Neural cell (in vitro differentiated cells): ENCODE data around the gene IL1R2. TPM values are rescaled to one million over a fixed set of nuclear protein-coding genes. Genes with fewer than 3 reads are reported as not detected.

ENCODE experiments used
- H2AFZ ChIP-seq: fragments of 200-600, 300-800 bp; sonication (generic), shearing (Covaris generic); 2 replicates; pipeline ENCODE4 v1.6.0; 2014; ENCODE audit warnings: low read depth, mild to moderate bottlenecking, antibody characterized with exemption, low read length, moderate library complexity
- H3F3A ChIP-seq: fragments of 200-600 bp; shearing (Covaris generic); 2 replicates; pipeline ENCODE4 v1.6.1; 2016; ENCODE audit warnings: mild to moderate bottlenecking, moderate library complexity, mixed read lengths, antibody characterized with exemption, low read length; ENCODE audit not compliant: insufficient read depth, poor library complexity, severe bottlenecking
- H3K27ac ChIP-seq: fragments of 200-600, 300-800 bp; sonication (generic), shearing (Covaris generic); 2 replicates; pipeline ENCODE4 v1.5.1; 2014; ENCODE audit warnings: mild to moderate bottlenecking, low read length, moderate library complexity
- H3K27me3 ChIP-seq: fragments of 300-800, 200-600 bp; sonication (generic), shearing (Covaris generic); 2 replicates; pipeline ENCODE4 v1.6.0; 2014; ENCODE audit warnings: mild to moderate bottlenecking, low read depth, low read length, moderate library complexity; ENCODE audit not compliant: insufficient read depth
- H3K36me3 ChIP-seq: fragments of 300-800, 200-600 bp; sonication (generic), shearing (Covaris generic); 2 replicates; pipeline ENCODE4 v1.5.1; 2014; ENCODE audit warnings: mild to moderate bottlenecking, antibody characterized with exemption, low read length, moderate library complexity; ENCODE audit not compliant: insufficient read depth
- H3K4me2 ChIP-seq: fragments of 300-800, 200-600 bp; sonication (generic), shearing (Covaris generic); 2 replicates; pipeline ENCODE4 v1.6.0; 2014; ENCODE audit warnings: mild to moderate bottlenecking, low read length
- H3K4me3 ChIP-seq: fragments of 300-800, 200-600 bp; sonication (generic), shearing (Covaris generic); 2 replicates; pipeline ENCODE4 v1.5.1; 2014; ENCODE audit warnings: mild to moderate bottlenecking, low read length, moderate library complexity
- H3K79me2 ChIP-seq: fragments of 200-600 bp; shearing (Covaris generic); replicated peaks from 2 replicates; pipeline ENCODE4 v1.6.0; 2014; ENCODE audit warnings: mild to moderate bottlenecking, low read length, moderate library complexity; ENCODE audit not compliant: insufficient read depth
- H3K9ac ChIP-seq: fragments of 300-800, 200-600 bp; sonication (generic), shearing (Covaris generic); 2 replicates; pipeline ENCODE4 v1.6.1; 2016; ENCODE audit warnings: mild to moderate bottlenecking, low read length, mixed read lengths
- H3K9me2 ChIP-seq: fragments of 200-600 bp; shearing (Covaris generic); 2 replicates; pipeline ENCODE4 v1.6.1; 2016; ENCODE audit warnings: mild to moderate bottlenecking, low read length, mixed read lengths; ENCODE audit not compliant: insufficient read depth
- H3K9me3 ChIP-seq: fragments of 200-600, 300-800 bp; sonication (generic), shearing (Covaris generic); 2 replicates; pipeline ENCODE4 v1.6.1; 2016; ENCODE audit warnings: mild to moderate bottlenecking, mixed run types, low read length, moderate library complexity, mixed read lengths
- H4K20me1 ChIP-seq: fragments of 200-600 bp; shearing (Covaris generic); 2 replicates; pipeline ENCODE4 v1.6.1; 2016; ENCODE audit warnings: mild to moderate bottlenecking, mixed run types; ENCODE audit not compliant: insufficient read depth
- EP300 ChIP-seq: fragments of 450-650 bp; conservative IDR thresholded peaks from 2 replicates; pipeline ENCODE4 v1.6.1; 2014; ENCODE audit warnings: antibody characterized with exemption, mild to moderate bottlenecking, moderate library complexity; ENCODE audit not compliant: poor library complexity, severe bottlenecking
- EZH2 ChIP-seq: fragments of 200-600, 300-800 bp; shearing (Covaris generic), sonication (generic); IDR thresholded peaks from 2 replicates; pipeline ENCODE4 v1.6.1; 2014; ENCODE audit warnings: antibody characterized with exemption, low read length, borderline replicate concordance, mild to moderate bottlenecking; ENCODE audit not compliant: insufficient read depth, poor library complexity, severe bottlenecking
- MXI1 ChIP-seq: fragments of 450-650 bp; conservative IDR thresholded peaks from 2 replicates; pipeline ENCODE4 v1.6.1; 2014; ENCODE audit warnings: antibody characterized with exemption, mild to moderate bottlenecking; ENCODE audit not compliant: poor library complexity, severe bottlenecking
- POLR2AphosphoS5 ChIP-seq: IDR thresholded peaks from 2 replicates; pipeline ENCODE4 v1.6.1; 2012
- RAD21 ChIP-seq: fragments of 450-650 bp; conservative IDR thresholded peaks from 2 replicates; pipeline ENCODE4 v1.6.1; 2014; ENCODE audit warnings: antibody characterized with exemption, mild to moderate bottlenecking, moderate library complexity
- SMC3 ChIP-seq: fragments of 450-650 bp; conservative IDR thresholded peaks from 2 replicates; pipeline ENCODE4 v1.6.1; 2014; ENCODE audit warnings: antibody characterized with exemption, mild to moderate bottlenecking, moderate library complexity; ENCODE audit not compliant: poor library complexity
- TAF1 ChIP-seq: IDR thresholded peaks from 2 replicates; pipeline ENCODE4 v1.6.1; 2012; ENCODE audit warnings: low read depth
- polyA plus RNA-seq: library from polyadenylated mRNA; depleted of rRNA; stranded (reverse); fragments of >200 nt; gene quantifications from 2 replicates; pipeline ENCODE4 v1.2.3, GENCODE V29; 2014
- TF ChIP-seq, protein P1 (sequence below): IDR thresholded peaks from 2 replicates; pipeline ENCODE4 v1.6.1; 2012; ENCODE audit warnings: borderline replicate concordance
- TF ChIP-seq, protein P2 (sequence below): fragments of 450-650 bp; IDR thresholded peaks from 2 replicates; pipeline ENCODE4 v1.5.1; 2014; ENCODE audit warnings: antibody characterized with exemption, mild to moderate bottlenecking, moderate library complexity; ENCODE audit not compliant: poor library complexity, severe bottlenecking

The IL1R2 gene
- polyA plus RNA-seq, 1 donor from 2014 or later: not detected

DNA sequence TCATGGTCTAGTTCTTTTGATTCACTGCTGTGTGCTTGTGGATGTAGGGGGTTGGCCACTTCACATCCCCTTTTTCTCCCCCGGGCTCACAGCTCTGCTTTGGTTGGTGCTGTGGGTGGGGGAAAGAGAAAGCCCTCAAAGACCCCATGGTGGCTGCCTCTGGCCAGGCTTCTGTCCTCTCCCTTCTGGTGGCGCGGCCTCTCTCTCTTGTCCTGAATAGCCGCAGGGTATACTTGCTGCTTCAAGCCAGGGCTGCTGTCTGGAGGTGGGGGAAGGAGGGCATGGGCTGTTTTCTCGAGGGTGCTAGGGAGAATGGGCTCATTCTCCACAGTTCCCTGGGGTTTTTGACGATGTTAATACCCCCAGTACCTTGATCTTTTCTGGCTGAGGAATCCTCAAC is 53.9 kb downstream of the IL1R2 start:
- Histone ChIP-seq H3K36me3 (no peaks in the 10 kb centered on the region), H3K9me2 (no peaks in the 10 kb centered on the region), H2AFZ (no peak overlapping the region), H3K79me2 (no peaks in the 10 kb centered on the region), H3K9me3 (no peaks in the 10 kb centered on the region), H3F3A (no peaks in the 10 kb centered on the region), H4K20me1 (no peaks in the 10 kb centered on the region), H3K27ac (no peak overlapping the region), H3K4me3 (no peak overlapping the region), H3K4me2 (no peak overlapping the region), H3K9ac (no peak overlapping the region), H3K27me3 (no peaks in the 10 kb centered on the region)
- TF ChIP-seq SMC3: no peak
- TF ChIP-seq, protein P1, sequence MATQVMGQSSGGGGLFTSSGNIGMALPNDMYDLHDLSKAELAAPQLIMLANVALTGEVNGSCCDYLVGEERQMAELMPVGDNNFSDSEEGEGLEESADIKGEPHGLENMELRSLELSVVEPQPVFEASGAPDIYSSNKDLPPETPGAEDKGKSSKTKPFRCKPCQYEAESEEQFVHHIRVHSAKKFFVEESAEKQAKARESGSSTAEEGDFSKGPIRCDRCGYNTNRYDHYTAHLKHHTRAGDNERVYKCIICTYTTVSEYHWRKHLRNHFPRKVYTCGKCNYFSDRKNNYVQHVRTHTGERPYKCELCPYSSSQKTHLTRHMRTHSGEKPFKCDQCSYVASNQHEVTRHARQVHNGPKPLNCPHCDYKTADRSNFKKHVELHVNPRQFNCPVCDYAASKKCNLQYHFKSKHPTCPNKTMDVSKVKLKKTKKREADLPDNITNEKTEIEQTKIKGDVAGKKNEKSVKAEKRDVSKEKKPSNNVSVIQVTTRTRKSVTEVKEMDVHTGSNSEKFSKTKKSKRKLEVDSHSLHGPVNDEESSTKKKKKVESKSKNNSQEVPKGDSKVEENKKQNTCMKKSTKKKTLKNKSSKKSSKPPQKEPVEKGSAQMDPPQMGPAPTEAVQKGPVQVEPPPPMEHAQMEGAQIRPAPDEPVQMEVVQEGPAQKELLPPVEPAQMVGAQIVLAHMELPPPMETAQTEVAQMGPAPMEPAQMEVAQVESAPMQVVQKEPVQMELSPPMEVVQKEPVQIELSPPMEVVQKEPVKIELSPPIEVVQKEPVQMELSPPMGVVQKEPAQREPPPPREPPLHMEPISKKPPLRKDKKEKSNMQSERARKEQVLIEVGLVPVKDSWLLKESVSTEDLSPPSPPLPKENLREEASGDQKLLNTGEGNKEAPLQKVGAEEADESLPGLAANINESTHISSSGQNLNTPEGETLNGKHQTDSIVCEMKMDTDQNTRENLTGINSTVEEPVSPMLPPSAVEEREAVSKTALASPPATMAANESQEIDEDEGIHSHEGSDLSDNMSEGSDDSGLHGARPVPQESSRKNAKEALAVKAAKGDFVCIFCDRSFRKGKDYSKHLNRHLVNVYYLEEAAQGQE: no peak
- TF ChIP-seq TAF1: no peak
- no peak for TF ChIP-seq POLR2AphosphoS5
- no peak for TF ChIP-seq RAD21
- TF ChIP-seq EZH2: no peak
- TF ChIP-seq EP300: no peak

DNA sequence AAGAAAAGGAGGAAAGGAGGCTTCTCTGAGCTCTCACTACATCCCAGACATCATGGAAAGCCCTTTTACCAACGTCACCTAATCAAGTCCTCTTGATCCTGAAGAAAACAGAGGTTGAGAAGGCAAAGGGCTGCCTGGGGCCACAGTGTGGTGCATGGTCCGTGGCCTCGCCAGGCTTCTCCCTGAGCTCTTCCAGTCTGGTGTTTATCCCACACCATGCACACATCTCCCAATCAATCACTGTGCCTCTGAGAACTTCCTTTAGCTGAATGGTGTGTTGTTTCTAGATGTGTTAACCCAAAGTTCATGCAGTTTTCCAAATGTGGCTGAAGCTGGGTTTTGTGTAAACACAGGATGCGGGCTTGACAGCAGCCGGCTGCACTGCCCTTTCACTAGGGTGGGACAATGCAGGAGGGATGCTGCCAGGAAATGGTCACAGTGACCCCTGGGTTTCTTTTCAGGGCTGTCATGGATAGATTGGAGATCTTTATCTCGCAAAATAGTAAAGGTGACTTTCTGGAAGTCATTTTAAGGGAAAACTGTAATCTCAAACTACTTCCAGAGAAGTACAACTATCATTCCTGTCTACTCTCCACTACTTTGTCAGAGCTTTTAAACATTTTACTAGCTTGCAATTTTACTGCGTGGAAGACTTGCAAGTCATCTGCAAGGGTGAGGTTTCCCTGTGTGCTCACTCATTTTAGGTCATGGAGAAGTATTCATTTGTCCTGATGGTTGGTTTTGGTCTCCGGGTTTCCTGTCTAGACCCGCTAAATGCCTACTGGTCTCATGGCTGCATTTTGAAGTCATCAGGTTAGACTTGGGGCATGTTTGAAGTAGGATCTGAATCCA is 54.6 kb downstream of the IL1R2 start:
- H3K9ac ChIP-seq: no peak overlapping the region
- no peaks in the 10 kb centered on the region for H3K9me2 ChIP-seq
- H3K79me2 ChIP-seq: no peaks in the 10 kb centered on the region
- no peaks in the 10 kb centered on the region for H3F3A ChIP-seq
- H3K4me3 ChIP-seq: no peak overlapping the region
- no peaks in the 10 kb centered on the region for H4K20me1 ChIP-seq
- TF ChIP-seq EP300 (no peak), EZH2 (no peak), SMC3 (no peak), POLR2AphosphoS5 (no peak), TAF1 (no peak), RAD21 (no peak), MXI1 (no peak)
- TF ChIP-seq, protein P2, sequence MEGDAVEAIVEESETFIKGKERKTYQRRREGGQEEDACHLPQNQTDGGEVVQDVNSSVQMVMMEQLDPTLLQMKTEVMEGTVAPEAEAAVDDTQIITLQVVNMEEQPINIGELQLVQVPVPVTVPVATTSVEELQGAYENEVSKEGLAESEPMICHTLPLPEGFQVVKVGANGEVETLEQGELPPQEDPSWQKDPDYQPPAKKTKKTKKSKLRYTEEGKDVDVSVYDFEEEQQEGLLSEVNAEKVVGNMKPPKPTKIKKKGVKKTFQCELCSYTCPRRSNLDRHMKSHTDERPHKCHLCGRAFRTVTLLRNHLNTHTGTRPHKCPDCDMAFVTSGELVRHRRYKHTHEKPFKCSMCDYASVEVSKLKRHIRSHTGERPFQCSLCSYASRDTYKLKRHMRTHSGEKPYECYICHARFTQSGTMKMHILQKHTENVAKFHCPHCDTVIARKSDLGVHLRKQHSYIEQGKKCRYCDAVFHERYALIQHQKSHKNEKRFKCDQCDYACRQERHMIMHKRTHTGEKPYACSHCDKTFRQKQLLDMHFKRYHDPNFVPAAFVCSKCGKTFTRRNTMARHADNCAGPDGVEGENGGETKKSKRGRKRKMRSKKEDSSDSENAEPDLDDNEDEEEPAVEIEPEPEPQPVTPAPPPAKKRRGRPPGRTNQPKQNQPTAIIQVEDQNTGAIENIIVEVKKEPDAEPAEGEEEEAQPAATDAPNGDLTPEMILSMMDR: no peak
- TF ChIP-seq, protein P1: no peak
- H3K9me3 ChIP-seq: no peaks in the 10 kb centered on the region
- H3K27me3 ChIP-seq: no peaks in the 10 kb centered on the region
- H2AFZ ChIP-seq: no peak overlapping the region
- H3K4me2 ChIP-seq: no peak overlapping the region
- H3K27ac ChIP-seq: no peak overlapping the region
- no peaks in the 10 kb centered on the region for H3K36me3 ChIP-seq
